HepG2 (cell line): ENCODE results near the gene PBX2. TPM values are rescaled to one million over a fixed set of nuclear protein-coding genes. Genes with fewer than 3 reads are reported as not detected.

ENCODE experiments used
- MIXL1 ChIP-seq: IDR thresholded peaks from 2 replicates; pipeline ENCODE4 v1.6.1; 2016
- MYC ChIP-seq: sonication (generic); formaldehyde crosslinking; IDR thresholded peaks from 2 replicates; pipeline ENCODE4 v1.9.0; 2021; ENCODE audit warnings: missing genetic modification reagents, borderline replicate concordance
- PPARG ChIP-seq: conservative IDR thresholded peaks from 2 replicates; pipeline ENCODE4 v1.6.1; 2016; ENCODE audit warnings: missing biosample characterization, missing genetic modification reagents
- ZBTB38 ChIP-seq: sonication (generic); formaldehyde crosslinking; IDR thresholded peaks from 2 replicates; pipeline ENCODE4 v1.5.1; 2020; ENCODE audit warnings: mild to moderate bottlenecking, missing genetic modification reagents
- ZKSCAN5 ChIP-seq: sonication (generic); formaldehyde crosslinking; IDR thresholded peaks from 2 replicates; pipeline ENCODE4 v1.5.1; 2020; ENCODE audit warnings: mild to moderate bottlenecking, missing genetic modification reagents
- ZNF274 ChIP-seq: sonication (generic); formaldehyde crosslinking; IDR thresholded peaks from 2 replicates; pipeline ENCODE4 v1.5.1; 2020; ENCODE audit warnings: mild to moderate bottlenecking, missing genetic modification reagents
- ZNF451 ChIP-seq: sonication (generic); formaldehyde crosslinking; IDR thresholded peaks from 2 replicates; pipeline ENCODE4 v1.5.0; 2020; ENCODE audit warnings: mild to moderate bottlenecking, missing genetic modification reagents
- ZNF572 ChIP-seq: sonication (generic); formaldehyde crosslinking; IDR thresholded peaks from 2 replicates; pipeline ENCODE4 v1.5.1; 2020; ENCODE audit warnings: mild to moderate bottlenecking, missing genetic modification reagents
- ZNF589 ChIP-seq: sonication (generic); formaldehyde crosslinking; conservative IDR thresholded peaks from 2 replicates; pipeline ENCODE4 v1.8.0; 2022; ENCODE audit warnings: mild to moderate bottlenecking, moderate library complexity, missing genetic modification reagents
- ZNF614 ChIP-seq: IDR thresholded peaks from 2 replicates; pipeline ENCODE4 v1.6.1; 2018; ENCODE audit warnings: missing biosample characterization, missing genetic modification reagents, inconsistent platforms, borderline replicate concordance
- ZNF619 ChIP-seq: sonication (generic); formaldehyde crosslinking; IDR thresholded peaks from 2 replicates; pipeline ENCODE4 v1.4.0; 2020; ENCODE audit warnings: mild to moderate bottlenecking, missing genetic modification reagents
- ZNF790 ChIP-seq: sonication (generic); formaldehyde crosslinking; IDR thresholded peaks from 2 replicates; pipeline ENCODE4 v1.8.0; 2022; ENCODE audit warnings: missing genetic modification reagents, mild to moderate bottlenecking, borderline replicate concordance
- polyA plus RNA-seq, 8 experiments: library from polyadenylated mRNA; depleted of rRNA in 3 of 8; stranded (reverse) in 7 of 8; unstranded in 1 of 8; fragments of >200 nt; fragmentation: Illumina TruSeq in 4 of 8; extraction: Trizol in 4 of 8; gene quantifications; 2 replicates each; pipeline versions ENCODE4 v1.2.1 to v1.2.3, GENCODE V29; 2011 to 2016; ENCODE audit warnings: low read depth in 4 of 8, missing spikeins in 1 of 8, mixed read lengths in 1 of 8; ENCODE audit not compliant: insufficient read depth in 1 of 8
- total RNA-seq, 5 experiments: library from RNA; depleted of rRNA; stranded (reverse); fragments of >200 nt; fragmentation: Illumina TruSeq; extraction: Trizol; gene quantifications; 2 replicates each; pipeline ENCODE4 v1.2.3, GENCODE V29; 2016; ENCODE audit warnings: low read depth in 1 of 5
- TF ChIP-seq, protein P1 (sequence below): IDR thresholded peaks from 2 replicates; pipeline ENCODE4 v1.6.1; 2016; ENCODE audit warnings: control low read depth
- TF ChIP-seq, protein P2 (sequence below): sonication (generic); formaldehyde crosslinking; IDR thresholded peaks from 2 replicates; pipeline ENCODE4 v1.8.0; 2022; ENCODE audit warnings: missing genetic modification reagents, mild to moderate bottlenecking, borderline replicate concordance
- TF ChIP-seq, protein P3 (sequence below): sonication (generic); formaldehyde crosslinking; IDR thresholded peaks from 2 replicates; pipeline ENCODE4 v1.8.0; 2022; ENCODE audit warnings: mild to moderate bottlenecking, missing genetic modification reagents, moderate library complexity
- TF ChIP-seq, protein P4 (sequence below), 2 experiments: sonication (generic) in 1 of 2; formaldehyde crosslinking in 1 of 2; IDR thresholded peaks; 2 replicates each; pipeline versions ENCODE4 v1.4.0 to v1.6.1; 2018 to 2020; ENCODE audit warnings: missing genetic modification reagents in 2 of 2, borderline replicate concordance in 1 of 2, low read depth in 1 of 2, mild to moderate bottlenecking in 1 of 2, missing biosample characterization in 1 of 2
- TF ChIP-seq, protein P5 (sequence below): sonication (generic); formaldehyde crosslinking; IDR thresholded peaks from 2 replicates; pipeline ENCODE4 v1.4.0; 2020; ENCODE audit warnings: missing genetic modification reagents
- TF ChIP-seq, protein P6 (sequence below): sonication (generic); formaldehyde crosslinking; IDR thresholded peaks from 2 replicates; pipeline ENCODE4 v1.4.0; 2020; ENCODE audit warnings: mild to moderate bottlenecking, missing genetic modification reagents

PBX2 gene
- total and polyA plus RNA-seq, 2 of the 13 experiments (the other 11 are each of a cell fraction or from before 2014, with no cell fraction given) = 42.3 to 77.8 TPM

DNA sequence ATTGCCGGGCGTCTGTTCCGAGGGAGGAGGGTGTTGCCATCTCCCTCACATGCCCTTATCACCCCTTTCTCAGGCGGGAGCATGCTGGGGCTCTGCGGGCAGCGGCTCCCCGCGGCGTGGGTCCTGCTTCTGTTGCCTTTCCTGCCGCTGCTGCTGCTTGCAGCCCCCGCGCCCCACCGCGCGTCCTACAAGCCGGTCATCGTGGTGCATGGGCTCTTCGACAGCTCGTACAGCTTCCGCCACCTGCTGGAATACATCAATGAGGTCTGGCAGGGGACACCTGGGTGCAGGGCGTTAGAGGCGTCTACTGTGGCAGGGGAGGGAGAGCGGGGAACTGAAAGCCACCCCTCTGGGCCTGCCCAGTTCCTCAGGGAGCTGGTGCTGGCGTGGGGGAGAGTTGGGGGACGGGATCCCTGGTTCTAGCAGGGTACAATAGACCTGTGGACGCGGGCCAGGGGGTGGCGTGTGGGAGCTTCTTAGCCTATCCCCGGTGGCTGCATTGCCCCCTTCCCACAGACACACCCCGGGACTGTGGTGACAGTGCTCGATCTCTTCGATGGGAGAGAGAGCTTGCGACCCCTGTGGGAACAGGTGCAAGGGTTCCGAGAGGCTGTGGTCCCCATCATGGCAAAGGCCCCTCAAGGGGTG lies 35.4 kb downstream of the PBX2 start (continued):
- TF ChIP-seq, protein P1, sequence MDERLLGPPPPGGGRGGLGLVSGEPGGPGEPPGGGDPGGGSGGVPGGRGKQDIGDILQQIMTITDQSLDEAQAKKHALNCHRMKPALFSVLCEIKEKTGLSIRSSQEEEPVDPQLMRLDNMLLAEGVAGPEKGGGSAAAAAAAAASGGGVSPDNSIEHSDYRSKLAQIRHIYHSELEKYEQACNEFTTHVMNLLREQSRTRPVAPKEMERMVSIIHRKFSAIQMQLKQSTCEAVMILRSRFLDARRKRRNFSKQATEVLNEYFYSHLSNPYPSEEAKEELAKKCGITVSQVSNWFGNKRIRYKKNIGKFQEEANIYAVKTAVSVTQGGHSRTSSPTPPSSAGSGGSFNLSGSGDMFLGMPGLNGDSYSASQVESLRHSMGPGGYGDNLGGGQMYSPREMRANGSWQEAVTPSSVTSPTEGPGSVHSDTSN (CRISPR knock-in tag) = no peak
- TF ChIP-seq ZNF274 (CRISPR knock-in tag) = peak; percentile 61; the same call in 1 of the 2 replicates
- TF ChIP-seq, protein P2, sequence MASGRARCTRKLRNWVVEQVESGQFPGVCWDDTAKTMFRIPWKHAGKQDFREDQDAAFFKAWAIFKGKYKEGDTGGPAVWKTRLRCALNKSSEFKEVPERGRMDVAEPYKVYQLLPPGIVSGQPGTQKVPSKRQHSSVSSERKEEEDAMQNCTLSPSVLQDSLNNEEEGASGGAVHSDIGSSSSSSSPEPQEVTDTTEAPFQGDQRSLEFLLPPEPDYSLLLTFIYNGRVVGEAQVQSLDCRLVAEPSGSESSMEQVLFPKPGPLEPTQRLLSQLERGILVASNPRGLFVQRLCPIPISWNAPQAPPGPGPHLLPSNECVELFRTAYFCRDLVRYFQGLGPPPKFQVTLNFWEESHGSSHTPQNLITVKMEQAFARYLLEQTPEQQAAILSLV = peak; percentile 57; the same call in 1 of the 2 replicates
- peak; percentile 68; the same call in 1 of the 2 replicates for TF ChIP-seq MYC (CRISPR knock-in tag)
- TF ChIP-seq, protein P3, sequence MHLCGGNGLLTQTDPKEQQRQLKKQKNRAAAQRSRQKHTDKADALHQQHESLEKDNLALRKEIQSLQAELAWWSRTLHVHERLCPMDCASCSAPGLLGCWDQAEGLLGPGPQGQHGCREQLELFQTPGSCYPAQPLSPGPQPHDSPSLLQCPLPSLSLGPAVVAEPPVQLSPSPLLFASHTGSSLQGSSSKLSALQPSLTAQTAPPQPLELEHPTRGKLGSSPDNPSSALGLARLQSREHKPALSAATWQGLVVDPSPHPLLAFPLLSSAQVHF = peak; percentile 18; the same call in 1 of the 2 replicates
- TF ChIP-seq, protein P4, sequence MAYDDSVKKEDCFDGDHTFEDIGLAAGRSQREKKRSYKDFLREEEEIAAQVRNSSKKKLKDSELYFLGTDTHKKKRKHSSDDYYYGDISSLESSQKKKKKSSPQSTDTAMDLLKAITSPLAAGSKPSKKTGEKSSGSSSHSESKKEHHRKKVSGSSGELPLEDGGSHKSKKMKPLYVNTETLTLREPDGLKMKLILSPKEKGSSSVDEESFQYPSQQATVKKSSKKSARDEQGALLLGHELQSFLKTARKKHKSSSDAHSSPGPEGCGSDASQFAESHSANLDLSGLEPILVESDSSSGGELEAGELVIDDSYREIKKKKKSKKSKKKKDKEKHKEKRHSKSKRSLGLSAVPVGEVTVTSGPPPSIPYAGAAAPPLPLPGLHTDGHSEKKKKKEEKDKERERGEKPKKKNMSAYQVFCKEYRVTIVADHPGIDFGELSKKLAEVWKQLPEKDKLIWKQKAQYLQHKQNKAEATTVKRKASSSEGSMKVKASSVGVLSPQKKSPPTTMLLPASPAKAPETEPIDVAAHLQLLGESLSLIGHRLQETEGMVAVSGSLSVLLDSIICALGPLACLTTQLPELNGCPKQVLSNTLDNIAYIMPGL (CRISPR knock-in tag; IDR thresholded peaks at IDR 0.05; ENCODE audit: borderline replicate concordance in 1 of 2, low read depth in 1 of 2) = peak; percentile 82 to 97
- 0 out of 2 replicates have a peak, but pooled peaks have one; percentile 10 for TF ChIP-seq PPARG (CRISPR knock-in tag)
- 0 out of 2 replicates have a peak, but pooled peaks have one; percentile 25 for TF ChIP-seq ZKSCAN5 (CRISPR knock-in tag)
- TF ChIP-seq, protein P5, sequence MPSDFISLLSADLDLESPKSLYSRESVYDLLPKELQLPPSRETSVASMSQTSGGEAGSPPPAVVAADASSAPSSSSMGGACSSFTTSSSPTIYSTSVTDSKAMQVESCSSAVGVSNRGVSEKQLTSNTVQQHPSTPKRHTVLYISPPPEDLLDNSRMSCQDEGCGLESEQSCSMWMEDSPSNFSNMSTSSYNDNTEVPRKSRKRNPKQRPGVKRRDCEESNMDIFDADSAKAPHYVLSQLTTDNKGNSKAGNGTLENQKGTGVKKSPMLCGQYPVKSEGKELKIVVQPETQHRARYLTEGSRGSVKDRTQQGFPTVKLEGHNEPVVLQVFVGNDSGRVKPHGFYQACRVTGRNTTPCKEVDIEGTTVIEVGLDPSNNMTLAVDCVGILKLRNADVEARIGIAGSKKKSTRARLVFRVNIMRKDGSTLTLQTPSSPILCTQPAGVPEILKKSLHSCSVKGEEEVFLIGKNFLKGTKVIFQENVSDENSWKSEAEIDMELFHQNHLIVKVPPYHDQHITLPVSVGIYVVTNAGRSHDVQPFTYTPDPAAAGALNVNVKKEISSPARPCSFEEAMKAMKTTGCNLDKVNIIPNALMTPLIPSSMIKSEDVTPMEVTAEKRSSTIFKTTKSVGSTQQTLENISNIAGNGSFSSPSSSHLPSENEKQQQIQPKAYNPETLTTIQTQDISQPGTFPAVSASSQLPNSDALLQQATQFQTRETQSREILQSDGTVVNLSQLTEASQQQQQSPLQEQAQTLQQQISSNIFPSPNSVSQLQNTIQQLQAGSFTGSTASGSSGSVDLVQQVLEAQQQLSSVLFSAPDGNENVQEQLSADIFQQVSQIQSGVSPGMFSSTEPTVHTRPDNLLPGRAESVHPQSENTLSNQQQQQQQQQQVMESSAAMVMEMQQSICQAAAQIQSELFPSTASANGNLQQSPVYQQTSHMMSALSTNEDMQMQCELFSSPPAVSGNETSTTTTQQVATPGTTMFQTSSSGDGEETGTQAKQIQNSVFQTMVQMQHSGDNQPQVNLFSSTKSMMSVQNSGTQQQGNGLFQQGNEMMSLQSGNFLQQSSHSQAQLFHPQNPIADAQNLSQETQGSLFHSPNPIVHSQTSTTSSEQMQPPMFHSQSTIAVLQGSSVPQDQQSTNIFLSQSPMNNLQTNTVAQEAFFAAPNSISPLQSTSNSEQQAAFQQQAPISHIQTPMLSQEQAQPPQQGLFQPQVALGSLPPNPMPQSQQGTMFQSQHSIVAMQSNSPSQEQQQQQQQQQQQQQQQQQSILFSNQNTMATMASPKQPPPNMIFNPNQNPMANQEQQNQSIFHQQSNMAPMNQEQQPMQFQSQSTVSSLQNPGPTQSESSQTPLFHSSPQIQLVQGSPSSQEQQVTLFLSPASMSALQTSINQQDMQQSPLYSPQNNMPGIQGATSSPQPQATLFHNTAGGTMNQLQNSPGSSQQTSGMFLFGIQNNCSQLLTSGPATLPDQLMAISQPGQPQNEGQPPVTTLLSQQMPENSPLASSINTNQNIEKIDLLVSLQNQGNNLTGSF (CRISPR knock-in tag) = 0 out of 2 replicates have a peak, but pooled peaks have one; percentile 48
- TF ChIP-seq, protein P6, sequence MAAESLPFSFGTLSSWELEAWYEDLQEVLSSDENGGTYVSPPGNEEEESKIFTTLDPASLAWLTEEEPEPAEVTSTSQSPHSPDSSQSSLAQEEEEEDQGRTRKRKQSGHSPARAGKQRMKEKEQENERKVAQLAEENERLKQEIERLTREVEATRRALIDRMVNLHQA (CRISPR knock-in tag) = no peak
- no peak for TF ChIP-seq ZNF790 (CRISPR knock-in tag)
- no peak for TF ChIP-seq ZNF451 (CRISPR knock-in tag)
- peak; percentile 63; the same call in 1 of the 2 replicates for TF ChIP-seq ZNF589 (CRISPR knock-in tag)
- peak; percentile 84; the same call in 1 of the 2 replicates for TF ChIP-seq ZNF614 (CRISPR knock-in tag)
- TF ChIP-seq ZNF572 (CRISPR knock-in tag) = 0 out of 2 replicates have a peak, but pooled peaks have one; percentile 1
- TF ChIP-seq ZBTB38 (CRISPR knock-in tag) = no peak; the same call in 1 of the 2 replicates
- peak; percentile 62; the same call in 1 of the 2 replicates for TF ChIP-seq ZNF619
- peak; percentile 77; the same call in 1 of the 2 replicates for TF ChIP-seq MIXL1 (CRISPR knock-in tag)
